Stimulated activated CD8-positive, alpha-beta memory T cell treated with anti-CD3 and anti-CD28 coated beads, Interleukin-7, amount 100 ng/mL, for 24 hours (primary cell): Measurements from ENCODE around the gene ZKSCAN2.
A peak's percentile ranks its signal among the peaks of the same experiment; 100 is the strongest.

Experiments used
- DNase-seq: peaks from one replicate; pipeline ENCODE4 v3.0.0-alpha.2; 2020; ENCODE audit warnings: low read depth

ZKSCAN2 gene

GRCh38 chr16:25257470-25257955 is at the start of gene ZKSCAN2:
Gene ZKSCAN2 (minus strand): TSS chr16:25257845. CDS start chr16:25257127, 718 bp downstream.
- DNase-seq, result peak; percentile 59

GRCh38 chr16:25299792-25300590 is 42.3 kb upstream of the ZKSCAN2 start:
- no peak for DNase-seq

- no peak for DNase-seq
Observed at GRCh38 chr16:25298165-25298872, 40.7 kb upstream of the ZKSCAN2 start.

- DNase-seq, result no peak
Observed at GRCh38 chr16:25297151-25297787, 39.6 kb upstream of the ZKSCAN2 start.

- DNase-seq, result no peak
Observed at GRCh38 chr16:25291580-25291979, 33.9 kb upstream of the ZKSCAN2 start.

GRCh38 chr16:25289466-25289865 is 31.8 kb upstream of the ZKSCAN2 start:
- no peak for DNase-seq

GRCh38 chr16:25279491-25279890 is 21.8 kb upstream of the ZKSCAN2 start:
- DNase-seq, result no peak

- DNase-seq, result no peak
Observed at GRCh38 chr16:25271421-25271820, 13.8 kb upstream of the ZKSCAN2 start.

GRCh38 chr16:25270577-25270976 is 12.9 kb upstream of the ZKSCAN2 start:
- no peak for DNase-seq

- no peak for DNase-seq
Observed at GRCh38 chr16:25269879-25270278, 12.2 kb upstream of the ZKSCAN2 start.

- no peak for DNase-seq
Observed at GRCh38 chr16:25265968-25266367, 8.3 kb upstream of the ZKSCAN2 start.

GRCh38 chr16:25264597-25264996 is 7.0 kb upstream of the ZKSCAN2 start:
- no peak for DNase-seq

GRCh38 chr16:25260416-25260815 is 2.8 kb upstream of the ZKSCAN2 start:
- no peak for DNase-seq

- DNase-seq, result no peak
Observed at GRCh38 chr16:25258861-25259179, 1.2 kb upstream of the ZKSCAN2 start.

GRCh38 chr16:25257956-25258860 is 563 bp upstream of the ZKSCAN2 start:
- DNase-seq, result peak; percentile 64

- no peak for DNase-seq
Observed at GRCh38 chr16:25256695-25257469, 763 bp downstream of the ZKSCAN2 start.

- no peak for DNase-seq
Observed at GRCh38 chr16:25253322-25253721, 4.3 kb downstream of the ZKSCAN2 start.

- no peak for DNase-seq
Observed at GRCh38 chr16:25250467-25250866, 7.2 kb downstream of the ZKSCAN2 start.

GRCh38 chr16:25235991-25236390 is 21.7 kb downstream of the ZKSCAN2 start:
- DNase-seq, result no peak

GRCh38 chr16:25228372-25228771 is 29.3 kb downstream of the ZKSCAN2 start:
- DNase-seq, result no peak

GRCh38 chr16:25224731-25225319 is 32.8 kb downstream of the ZKSCAN2 start:
- DNase-seq, result no peak
